Activated CD4-positive, alpha-beta T cell treated with anti-CD3 and anti-CD28 coated beads for 48 hours (primary cell): ENCODE results near the gene SHH.

Source experiments
- DNase-seq: peaks from one replicate; pipeline ENCODE4 v3.0.0-alpha.2; 2020

Gene SHH

DNA sequence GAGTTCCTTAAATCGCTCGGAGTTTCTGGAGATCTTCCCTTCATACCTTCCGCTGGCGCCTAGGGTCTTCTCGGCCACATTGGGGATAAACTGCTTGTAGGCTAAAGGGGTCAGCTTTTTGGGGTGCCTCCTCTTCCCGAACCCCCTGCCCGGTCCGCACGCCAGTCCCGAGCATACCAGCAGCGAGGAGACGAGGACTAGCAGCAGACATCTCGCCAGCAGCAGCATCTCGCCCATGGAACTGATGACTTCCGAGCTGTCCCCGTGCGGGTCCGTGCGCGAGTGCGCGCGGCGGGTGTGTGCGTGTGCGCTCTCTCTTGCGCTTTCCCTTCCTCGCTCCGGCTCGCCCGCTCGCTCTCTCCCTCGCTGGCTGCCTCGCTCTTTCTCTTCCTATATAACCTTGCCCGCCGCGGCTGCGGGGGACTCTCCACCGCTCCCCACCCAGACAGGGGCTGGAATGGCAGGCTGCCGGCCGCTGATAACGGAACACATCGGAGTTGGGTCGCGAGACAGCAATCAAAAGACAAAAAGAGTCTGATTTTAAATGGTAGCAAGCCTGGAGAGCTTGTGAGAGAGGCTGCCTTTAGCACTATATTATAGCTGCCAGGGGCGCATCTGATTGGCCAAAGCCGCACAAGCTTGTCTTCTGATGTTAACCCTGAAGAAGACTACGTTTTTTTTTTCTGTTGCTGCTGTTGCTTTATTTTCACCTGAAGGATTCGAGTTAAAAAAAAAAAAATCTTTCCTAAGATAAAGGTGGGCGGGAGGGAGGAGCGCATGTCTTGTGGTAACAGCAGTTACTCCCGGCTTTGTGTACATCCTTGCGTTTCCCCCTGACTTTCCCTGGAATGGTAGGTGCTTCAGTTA, at the start of gene SHH:
SHH (minus strand) TSS at position 569 of the 867 bp plus-strand sequence; CDS start at position 228, 341 bp downstream.
- no peak for DNase-seq

DNA sequence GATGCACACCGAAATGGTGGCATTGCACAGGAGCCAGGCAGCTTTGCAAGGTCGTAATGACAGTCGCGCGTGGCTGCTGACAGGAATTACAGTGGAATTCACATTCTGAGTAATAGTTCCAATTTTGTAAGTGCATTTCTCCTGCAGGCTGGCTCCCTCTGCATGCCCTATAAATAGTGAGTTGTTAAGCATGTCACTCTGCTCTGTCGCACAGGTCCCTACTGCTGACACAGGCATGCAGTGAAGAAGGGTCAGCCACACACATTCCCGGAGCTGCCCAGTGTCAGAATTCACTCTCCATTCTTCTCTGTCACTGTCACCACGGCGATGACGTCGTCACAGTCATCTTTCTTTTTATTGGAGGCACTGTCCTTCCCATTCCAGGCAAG, 49.2 kb upstream of the SHH start:
- DNase-seq = no peak

DNA sequence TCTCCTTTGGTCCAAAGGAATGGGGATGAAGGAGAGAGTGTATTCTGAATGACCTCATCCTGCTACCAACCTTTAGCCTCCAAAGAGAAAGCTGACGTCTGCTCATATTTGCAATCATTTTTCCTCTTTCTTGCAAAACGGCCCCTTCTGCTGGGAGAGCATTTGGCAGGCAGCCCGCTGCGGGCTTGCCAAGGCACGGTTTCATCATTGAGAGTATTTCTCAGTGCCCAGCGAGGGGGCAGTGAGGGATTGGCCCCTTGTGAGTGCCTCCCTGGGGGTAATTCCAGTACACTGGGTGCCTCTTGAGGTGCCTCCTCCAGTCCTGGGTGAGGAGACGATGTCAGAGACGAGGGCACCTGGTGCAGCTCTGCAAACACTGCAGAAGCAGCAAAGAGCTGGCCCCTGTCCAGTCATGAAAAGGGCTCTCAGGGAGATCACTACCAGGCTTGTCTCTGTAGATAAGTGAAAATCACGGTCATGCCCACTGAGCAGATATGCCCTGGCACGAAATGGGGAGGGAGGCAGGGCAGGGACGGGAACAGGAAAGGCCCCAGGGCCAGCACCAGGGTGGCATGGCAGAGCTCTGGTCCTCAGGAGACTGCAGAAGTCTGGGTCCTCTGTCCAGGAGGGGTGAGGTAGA, 48.7 kb upstream of the SHH start:
- no peak for DNase-seq

DNA sequence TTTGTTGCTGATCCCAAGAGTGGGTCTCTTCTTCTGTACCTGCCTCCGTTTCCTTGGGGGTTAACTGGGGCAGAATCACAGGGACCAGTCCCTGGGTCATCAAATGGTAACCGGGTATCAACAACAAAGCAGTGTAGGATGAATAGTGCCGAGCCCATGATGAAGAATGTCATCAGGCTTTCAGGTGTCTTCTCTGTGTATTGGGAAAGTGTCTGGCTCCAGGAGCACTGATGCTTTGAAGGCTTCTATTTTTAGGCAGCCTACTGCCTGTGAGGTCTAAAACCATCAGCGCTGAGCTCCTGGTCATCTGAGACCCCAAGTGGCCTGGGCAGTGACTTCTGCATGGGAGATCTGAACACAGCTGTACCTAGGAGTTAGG, 48.2 kb upstream of the SHH start:
- no peak for DNase-seq

DNA sequence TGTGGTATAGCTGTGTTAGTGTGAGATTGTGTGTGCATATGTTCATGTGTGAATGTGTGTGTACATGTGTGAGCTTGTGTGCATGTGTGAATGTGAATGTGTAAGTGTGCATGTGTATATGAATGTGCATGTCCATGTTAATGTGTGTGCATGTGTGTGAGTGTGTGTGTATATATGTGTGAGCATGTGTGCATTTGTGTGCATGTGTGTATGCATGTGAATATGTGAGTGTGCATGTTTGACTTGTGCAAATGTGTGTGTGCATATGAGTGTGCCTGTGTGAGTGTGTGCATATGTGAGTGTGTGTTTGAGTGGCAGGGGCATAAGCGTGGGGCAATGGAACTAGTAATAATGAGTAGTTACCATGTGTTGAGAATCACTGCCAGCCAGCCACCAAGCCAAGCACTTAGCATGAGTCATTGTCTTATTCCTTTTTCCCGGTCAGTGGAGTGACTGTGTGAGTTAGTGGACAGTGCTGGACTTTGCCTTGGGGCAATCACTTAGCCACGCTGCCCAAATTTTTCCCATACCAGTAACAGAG, 46.3 kb upstream of the SHH start:
- no peak for DNase-seq

DNA sequence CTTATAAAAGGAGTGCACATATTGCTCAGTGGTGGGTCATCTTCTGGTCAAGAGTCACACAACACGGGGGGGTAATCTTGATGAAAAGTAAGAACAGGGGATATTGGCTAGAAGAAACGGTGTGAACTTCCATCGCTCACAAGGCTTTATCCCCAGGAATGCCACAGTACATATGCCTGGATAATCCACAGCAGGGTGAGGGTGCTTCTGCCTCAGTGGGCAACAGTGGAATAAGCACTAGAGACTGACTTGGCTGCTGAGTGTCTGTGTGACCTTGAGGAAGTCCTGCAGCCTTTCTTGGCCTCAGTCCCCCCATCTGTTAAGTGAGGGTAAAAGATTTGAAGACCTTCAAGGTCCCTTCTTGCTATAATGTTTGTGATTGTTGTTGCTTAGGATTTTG, 44.9 kb upstream of the SHH start:
- no peak for DNase-seq

DNA sequence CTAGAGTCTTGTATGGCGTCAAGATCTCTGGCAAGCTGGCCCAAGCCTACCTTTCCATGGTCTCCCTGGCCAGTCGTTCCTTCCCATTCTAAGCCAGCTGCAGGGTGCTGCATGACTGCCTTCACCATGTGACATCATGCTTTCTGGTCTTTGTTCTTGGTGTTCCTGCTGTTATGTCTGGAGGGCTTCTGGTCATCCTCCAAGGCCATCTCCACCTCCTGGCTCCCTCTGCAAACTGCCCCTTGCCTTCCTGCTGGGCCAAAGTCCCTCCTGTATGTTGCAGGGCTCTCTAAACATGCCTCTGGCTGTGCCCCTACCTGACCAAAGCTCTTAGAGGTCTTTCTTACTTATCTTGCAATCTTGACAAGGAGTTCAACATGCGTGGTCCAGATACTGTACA, 44.4 kb upstream of the SHH start:
- DNase-seq = no peak

DNA sequence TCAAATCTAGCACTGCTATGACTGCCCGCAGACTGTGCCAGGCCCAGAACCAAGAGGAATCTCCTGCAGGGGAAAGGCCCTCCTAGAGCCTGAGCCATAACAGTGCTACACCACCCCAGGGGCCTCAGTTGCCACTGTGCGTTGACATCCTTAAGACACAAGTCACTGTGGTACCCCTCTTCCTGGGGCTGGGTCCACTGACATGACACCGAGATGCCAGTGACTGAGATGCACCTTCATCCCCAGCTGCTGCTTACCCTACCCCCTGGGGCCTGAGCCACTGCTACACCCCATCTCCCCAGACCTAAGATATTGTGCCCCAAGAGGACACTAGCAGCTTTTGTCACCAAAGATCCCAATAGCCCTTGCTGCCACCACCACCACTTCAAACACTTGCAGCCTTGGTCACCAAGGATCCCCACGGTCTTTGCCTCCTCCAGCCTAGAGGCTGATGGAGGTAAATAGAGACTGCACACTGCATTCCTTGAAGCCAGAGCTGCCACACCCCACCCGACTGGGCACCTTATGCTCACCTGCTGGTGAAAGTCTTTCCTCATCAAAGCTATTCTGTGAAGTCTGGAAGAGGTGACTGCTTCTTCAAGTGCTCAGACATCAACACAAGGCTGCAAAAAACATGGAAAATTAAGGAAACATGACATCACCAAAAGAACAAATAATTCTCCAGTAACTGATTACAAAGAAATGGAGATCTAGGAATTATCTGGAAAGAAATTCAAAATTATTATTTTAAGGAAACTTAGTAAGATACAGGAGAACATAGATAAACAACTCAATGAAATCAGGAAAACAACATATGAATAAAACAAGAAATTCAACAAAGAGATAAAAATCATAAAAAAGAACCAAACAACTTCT, 40.4 kb upstream of the SHH start:
- DNase-seq = no peak

DNA sequence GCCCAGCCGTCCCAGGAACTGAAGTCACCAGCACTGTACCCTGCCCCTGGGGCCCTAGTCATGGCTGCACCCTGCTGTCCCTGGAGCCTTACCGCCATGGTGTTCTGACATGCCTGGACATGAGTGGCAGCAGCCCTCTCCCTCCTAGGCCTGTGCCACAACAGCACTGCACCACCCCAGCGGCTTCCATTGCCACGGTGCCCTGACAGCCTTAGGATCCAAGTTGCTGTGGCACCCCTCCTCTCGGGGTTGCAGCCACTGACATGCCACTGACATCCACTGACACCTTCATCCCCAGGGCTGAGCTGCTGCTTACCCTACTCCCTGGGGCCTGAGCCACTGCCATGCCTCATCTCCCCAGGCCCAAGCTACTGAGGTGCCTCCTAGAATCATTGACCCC, 39.6 kb upstream of the SHH start:
- no peak for DNase-seq

DNA sequence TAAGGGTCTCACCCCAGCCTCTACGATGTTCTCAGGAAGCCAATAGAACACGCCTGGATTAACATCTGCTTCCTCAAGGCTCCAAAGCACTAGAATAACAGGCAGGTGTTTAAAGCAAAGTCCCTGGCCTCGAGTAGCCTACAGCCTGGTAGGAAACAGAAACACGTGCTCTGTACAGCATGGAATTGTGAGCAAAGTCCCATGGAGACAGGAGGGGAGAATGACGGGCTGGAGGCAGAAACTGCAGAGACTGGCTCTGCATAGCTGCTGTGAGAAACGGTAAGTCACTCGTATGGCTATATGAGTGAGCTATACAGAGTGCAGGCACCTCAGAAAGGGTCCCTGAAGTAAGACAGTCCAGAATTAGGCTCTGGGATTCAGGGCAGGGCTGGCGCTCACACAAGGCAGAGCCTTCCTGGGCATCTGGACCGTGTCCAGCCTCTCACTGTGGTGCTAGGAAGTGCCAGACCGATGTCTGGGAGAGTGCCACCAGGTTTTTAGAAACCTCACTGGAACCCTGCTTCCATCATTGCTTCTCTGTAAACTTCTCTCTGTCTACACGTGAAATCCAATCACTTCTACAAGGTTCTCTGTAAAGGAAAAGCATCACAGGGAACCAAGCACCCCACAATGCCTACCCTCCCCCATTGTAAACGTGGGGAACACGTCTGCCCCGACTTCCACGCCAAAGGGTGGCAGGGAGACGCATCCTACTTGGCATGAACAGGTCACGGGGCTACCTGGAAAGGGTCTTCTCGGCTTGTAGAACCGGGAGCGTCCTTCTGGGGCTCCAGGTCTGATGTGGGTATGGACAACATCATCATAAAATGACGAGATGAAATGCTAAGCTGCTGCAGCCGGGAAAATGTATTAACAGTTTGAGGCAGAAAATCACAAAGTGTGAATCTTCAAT, 38.8 kb upstream of the SHH start:
- DNase-seq = no peak

DNA sequence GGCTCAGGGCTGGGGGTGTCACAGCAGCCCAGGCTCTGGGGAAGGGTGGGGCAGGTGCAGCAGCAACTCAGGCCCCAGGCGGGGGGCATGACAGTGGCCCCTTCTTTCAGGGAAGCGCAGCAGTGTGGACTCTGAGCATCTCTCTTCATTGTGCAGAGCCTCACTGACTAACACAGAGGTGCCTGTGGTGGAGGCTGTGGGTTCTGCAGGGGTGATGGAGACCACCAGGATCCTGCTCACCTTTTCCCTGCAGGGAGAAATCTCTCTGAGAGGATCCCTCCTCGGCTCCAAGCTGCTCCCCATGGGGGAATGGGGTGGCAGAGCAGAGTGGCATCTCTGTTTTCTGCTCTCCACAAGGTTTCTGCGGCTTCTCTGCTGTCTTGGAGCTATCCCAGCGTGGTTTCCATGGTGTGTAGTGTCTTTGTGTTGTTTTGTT, 37.8 kb upstream of the SHH start:
- no peak for DNase-seq

DNA sequence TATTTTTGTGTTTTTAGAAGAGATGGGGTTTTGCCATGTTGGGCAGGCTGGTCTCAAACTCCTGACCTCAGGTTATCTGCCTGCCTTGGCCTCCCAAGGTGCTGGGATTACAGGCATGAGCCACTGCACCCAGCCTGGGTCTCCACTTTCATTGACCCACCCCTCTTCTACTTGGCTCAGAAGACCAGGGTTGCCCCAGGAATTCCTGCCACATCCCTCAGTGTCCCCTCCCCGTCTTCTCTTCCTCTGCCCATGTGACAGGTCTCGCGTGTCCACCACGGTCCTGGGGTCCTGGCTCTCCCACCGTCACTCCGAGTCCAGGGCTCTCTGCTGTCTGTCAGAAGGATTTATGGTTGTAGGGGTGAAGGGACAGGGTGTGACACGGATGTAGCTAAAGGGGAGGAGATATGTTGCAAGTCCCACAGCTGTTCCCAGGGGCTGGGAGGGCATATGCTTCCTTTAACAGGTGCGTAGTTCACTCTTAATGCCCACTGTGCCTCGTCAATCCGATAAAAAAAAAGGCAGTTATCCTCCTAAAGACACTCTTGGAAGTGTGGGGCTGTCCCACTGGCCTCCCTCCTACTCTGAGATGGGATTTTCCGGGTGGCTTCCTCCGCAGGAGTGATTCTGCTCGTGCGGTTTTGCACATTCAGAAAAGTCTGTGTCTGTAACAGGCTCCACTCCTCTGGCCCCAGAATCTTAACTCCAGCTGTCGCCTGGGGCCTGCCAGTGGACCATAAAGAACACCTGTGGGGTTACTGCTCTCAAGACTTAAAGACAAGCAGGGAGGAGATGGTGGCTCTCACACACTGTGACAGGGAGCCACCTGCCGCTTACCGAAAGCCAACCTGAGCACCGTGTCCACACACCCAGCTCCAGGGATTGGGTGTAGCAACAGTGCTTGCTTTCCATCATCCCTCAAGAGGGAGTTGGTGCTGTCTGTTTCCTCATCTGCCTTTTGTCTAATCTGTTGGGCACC, 36.7 kb upstream of the SHH start:
- DNase-seq = no peak

DNA sequence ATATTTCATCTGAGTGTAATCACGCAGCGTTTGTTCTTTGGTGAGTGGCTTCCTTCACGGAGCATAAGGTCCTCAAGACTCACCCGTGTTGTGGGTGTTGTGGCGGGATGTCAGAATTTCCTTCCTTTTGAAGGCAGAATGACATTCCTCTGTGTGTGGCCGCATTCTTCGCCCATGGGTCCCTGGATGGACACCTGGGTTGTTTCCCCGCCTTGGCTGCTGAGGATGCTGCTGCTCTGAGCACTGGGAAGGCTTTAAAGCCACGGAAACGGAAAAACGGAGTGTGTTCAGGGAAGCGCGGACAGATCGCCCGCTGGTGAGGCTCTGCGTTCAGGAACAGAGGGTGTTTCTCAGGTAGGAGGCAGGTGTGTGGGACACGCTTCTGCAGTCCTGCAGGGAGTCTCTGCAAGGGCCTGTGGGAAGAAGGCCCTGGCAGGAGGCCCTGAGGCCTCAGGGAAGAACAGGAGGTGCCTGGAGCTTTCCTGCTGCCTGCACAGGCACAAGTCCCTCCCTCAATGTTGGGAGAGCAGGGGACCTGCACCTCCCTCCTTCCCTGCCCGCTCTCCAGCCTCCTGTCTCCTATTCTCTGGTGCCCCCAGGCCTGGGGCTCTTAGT, 35.7 kb upstream of the SHH start:
- DNase-seq = no peak

DNA sequence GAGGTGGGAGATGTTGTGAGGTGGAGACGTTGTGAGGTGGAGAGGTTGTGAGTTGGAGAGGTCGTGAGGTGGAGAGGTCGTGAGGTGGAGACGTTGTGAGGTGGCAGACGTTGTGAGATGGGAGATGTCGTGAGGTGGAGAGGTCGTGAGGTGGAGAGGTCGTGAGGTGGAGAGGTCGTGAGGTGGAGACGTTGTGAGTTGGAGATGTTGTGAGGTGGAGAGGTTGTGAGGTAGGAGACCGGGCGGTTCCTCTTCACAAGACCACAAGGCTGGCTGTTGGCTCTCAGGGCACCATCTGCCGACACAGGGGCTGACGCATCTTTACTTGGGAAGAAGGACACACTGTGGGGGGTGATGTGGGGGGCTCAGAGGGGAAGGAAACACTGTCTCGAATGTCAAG, 34.7 kb upstream of the SHH start:
- no peak for DNase-seq

DNA sequence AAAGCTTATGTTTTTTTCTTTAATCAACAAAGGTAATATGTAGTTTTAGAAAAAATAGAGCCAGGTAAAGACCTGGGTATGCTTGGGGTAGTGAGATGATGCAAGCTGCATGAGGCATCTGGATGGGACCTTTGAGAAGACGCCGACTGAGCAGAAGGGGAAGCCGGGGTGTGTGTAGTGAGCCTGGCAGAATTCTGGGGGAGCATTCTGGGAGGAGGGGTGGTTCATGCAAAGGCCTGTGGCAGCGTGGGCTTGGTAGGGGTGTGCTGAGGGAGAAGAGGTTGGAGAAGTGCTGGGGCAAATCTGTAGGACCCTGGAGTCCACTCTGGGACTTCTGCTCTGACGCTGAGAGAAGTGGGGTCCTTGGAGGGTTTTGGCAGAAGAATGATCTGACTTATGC, 33.9 kb upstream of the SHH start:
- no peak for DNase-seq

DNA sequence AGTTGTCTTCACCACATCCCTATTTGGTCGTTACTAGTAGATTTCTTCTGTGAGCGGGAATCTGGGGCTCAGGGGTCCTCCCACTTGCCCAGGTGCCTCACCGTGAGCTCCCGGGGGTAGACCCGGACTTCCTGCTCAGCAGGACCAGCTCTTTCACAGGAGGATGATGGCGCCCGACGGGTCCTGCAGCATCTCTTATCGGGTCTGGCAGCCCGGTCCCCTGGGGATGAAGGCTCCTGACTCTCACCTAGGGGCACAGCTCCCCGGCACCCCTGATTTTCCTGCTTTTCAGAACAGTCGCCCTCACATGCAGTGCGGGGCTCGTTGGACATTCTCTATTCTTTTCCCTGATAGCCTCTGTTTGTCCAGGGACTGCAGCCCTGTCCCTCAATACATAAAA, 33.0 kb upstream of the SHH start:
- DNase-seq = no peak

DNA sequence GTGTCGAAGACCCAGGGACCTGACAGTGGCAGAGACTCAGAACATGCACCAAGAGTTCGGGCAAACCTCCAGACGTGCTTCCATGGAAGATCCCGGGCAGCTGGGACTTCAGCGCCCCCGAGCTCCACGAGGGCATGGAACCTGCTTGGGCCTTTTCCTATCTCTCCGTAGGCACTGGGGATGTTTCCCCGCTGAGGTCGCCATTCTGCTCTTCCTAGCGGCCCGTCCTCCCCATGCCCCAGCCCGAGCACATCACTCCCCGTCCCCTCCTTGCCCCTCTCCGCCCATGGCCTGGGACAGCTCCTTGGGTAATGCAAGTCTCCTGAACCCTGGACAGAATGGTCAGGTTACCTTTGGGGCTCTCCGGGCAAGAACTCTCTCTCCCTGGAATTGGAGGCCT, 32.3 kb upstream of the SHH start:
- no peak for DNase-seq

DNA sequence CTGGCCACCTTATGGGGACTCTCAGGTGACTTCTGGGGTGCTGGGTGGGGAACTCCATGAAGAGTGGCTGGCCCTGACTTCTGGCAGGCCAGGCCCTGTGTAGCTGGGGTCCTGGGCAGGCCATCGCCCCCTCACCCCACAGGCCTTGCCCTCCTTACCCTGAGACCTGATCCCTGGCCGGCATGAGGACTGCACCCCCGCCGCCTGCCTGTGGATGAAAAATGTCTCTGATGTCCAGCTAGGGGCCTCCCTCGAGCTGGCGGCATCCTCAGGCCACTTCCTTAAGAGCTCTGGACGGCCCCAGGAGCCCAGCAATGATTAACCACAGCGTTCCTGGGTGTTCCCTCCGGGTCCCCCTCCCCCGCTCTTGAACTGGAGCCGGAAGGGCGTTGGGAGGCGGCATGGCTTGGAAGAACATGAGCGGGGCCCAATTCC, 31.8 kb upstream of the SHH start:
- no peak for DNase-seq

DNA sequence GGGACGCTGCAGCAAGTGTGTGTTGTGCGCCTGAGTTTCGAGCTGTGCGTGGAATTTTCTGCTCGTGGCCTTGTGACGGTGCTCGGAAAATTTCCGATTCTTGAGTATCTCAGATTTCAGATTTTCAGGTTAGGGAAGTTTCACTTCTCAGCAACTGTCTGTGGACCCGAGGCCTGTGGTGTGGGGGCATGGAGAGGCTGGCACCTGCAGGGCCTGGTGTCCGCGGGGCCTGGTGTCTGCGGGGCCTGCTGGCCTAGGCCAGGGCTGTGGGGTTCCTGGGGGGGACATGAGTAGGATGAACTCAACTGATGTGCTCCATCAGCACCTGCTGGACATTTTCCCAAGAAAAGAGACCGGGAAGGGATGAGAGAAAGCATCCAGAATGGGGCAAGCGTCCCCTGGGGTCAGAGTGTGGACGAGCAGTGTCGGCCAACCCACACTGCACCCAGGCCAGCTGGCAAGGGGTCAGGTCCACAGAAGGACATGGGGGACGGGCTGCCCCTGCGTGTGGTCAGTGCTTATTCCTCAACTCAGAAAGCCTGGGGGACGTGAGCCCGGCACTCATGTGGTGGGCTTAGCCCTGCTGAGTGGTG, 31.3 kb upstream of the SHH start:
- DNase-seq = no peak
